Sigmoid colon (tissue), 7 donors: ENCODE measurements around the gene GFOD2. TPM values are rescaled to one million over a fixed set of nuclear protein-coding genes. Genes with fewer than 3 reads are reported as not detected.
A peak's percentile ranks its signal among the peaks of the same experiment; 100 is the strongest.

ENCODE experiments used
- DNase-seq: peaks from one replicate; pipeline ENCODE4 v3.0.0-alpha.2; 2019
- H3K27ac ChIP-seq, 4 donors: fragments of 200-600 bp; sonication (generic); one replicate each; pipeline ENCODE4 v1.5.1; 2016 to 2019; ENCODE audit warnings: mild to moderate bottlenecking in 1 of 4
- H3K27me3 ChIP-seq, 3 donors: fragments of 200-600 bp; sonication (generic); one replicate each; pipeline ENCODE4 v1.5.1; 2019; ENCODE audit warnings: mild to moderate bottlenecking in 1 of 3
- H3K36me3 ChIP-seq, 4 donors: fragments of 200-600 bp; sonication (generic); one replicate each; pipeline ENCODE4 v1.5.1; 2016 to 2019
- H3K4me1 ChIP-seq, 4 donors: fragments of 200-600 bp; sonication (generic); one replicate each; pipeline ENCODE4 v1.5.1; 2017 to 2019
- H3K4me3 ChIP-seq, 4 donors: fragments of 200-600 bp; sonication (generic); one replicate each; pipeline ENCODE4 v1.5.1; 2017 to 2019; ENCODE audit warnings: mild to moderate bottlenecking in 2 of 4, moderate library complexity in 1 of 4
- H3K9me3 ChIP-seq, 4 donors: fragments of 200-600 bp in 3 of 4; sonication (generic) in 3 of 4; one replicate each; pipeline versions ENCODE4 v1.5.1 to v1.6.1; 2013 to 2019
- CTCF ChIP-seq, 4 experiments: fragments of 450-650 bp in 3 of 4; fragments of 200-600 bp in 1 of 4; IDR thresholded peaks; one replicate each; pipeline ENCODE4 v1.5.1; 2016 to 2019; ENCODE audit warnings: antibody characterized with exemption in 4 of 4, mild to moderate bottlenecking in 3 of 4, moderate library complexity in 2 of 4
- EP300 ChIP-seq, 4 donors: sonication (generic); formaldehyde crosslinking; IDR thresholded peaks; one replicate each; pipeline ENCODE4 v1.6.1; 2017; ENCODE audit warnings: antibody characterized with exemption in 4 of 4
- POLR2A ChIP-seq, 2 donors: fragments of 450-650 bp; IDR thresholded peaks; one replicate each; pipeline ENCODE4 v1.6.1; 2016; ENCODE audit warnings: antibody characterized with exemption in 2 of 2, mild to moderate bottlenecking in 2 of 2, moderate library complexity in 2 of 2
- POLR2AphosphoS5 ChIP-seq, 4 donors: sonication (generic); formaldehyde crosslinking; IDR thresholded peaks; one replicate each; pipeline ENCODE4 v1.6.1; 2017; ENCODE audit warnings: antibody characterized with exemption in 4 of 4
- WGBS, 2 donors: extraction: QIAGEN DNeasy Blood & Tissue Kit; methylation state at CpG; one replicate each; pipeline ENCODE4 v1.1.7; 2013; 5-methylcytosine and 5-hydroxymethylcytosine counted together
- intact Hi-C: fragments of 100-400 bp; cut with DNase I; formaldehyde crosslinking; loops from one replicate; pipeline ENCODE4 v1.15.1; 2023
- polyA plus RNA-seq, 3 donors: library from polyadenylated mRNA; stranded (reverse); fragments of 200-250 nt; gene quantifications; one replicate each; pipeline ENCODE4 v1.2.3, GENCODE V29; 2013
- total RNA-seq, 4 donors: library from RNA; depleted of rRNA; stranded (reverse); fragments of >200 nt; gene quantifications; one replicate each; pipeline ENCODE4 v1.1.0, GENCODE V29; 2016
- donor health status: healthy with polysubstance abuse.
- donor health status: Bipolar disorder and iron deficiency.
- donor health status: healthy.

The GFOD2 gene
- total and polyA plus RNA-seq, 7 donors: 8.1 to 19.5 (median 13.8) TPM

GRCh38 chr16:67675999-67676398, 43.1 kb downstream of the GFOD2 start:
- Histone ChIP-seq H3K4me3 (no peak overlapping the region), H3K4me1 (peaks cover 0 to 33% (median 29%) of the 10 kb centered on the region in 4 donors), H3K27me3 (no peaks in the 10 kb centered on the region), H3K27ac (no peak overlapping the region), H3K36me3 (no peaks in the 10 kb centered on the region), H3K9me3 (no peaks in the 10 kb centered on the region)
- TF ChIP-seq POLR2A (IDR thresholded peaks at IDR 0.05): no peak
- TF ChIP-seq POLR2AphosphoS5 (IDR thresholded peaks at IDR 0.05): no peak
- no peak for TF ChIP-seq CTCF (IDR thresholded peaks at IDR 0.05)
- no peak for TF ChIP-seq EP300 (IDR thresholded peaks at IDR 0.05)
- intact Hi-C loops: no loop called here
- no peak for DNase-seq
- WGBS, 2 donors: 97 to 98% methylated on average over 7 of the region's 7 CpGs

GRCh38 chr16:67675579-67675935, 43.6 kb downstream of the GFOD2 start:
- H3K27me3 ChIP-seq: no peaks in the 10 kb centered on the region
- H3K36me3 ChIP-seq: no peaks in the 10 kb centered on the region
- DNase-seq: no peak
- TF ChIP-seq EP300 (IDR thresholded peaks at IDR 0.05): no peak
- no peak for TF ChIP-seq POLR2AphosphoS5 (IDR thresholded peaks at IDR 0.05)
- no peak for TF ChIP-seq POLR2A (IDR thresholded peaks at IDR 0.05)
- no peak for TF ChIP-seq CTCF (IDR thresholded peaks at IDR 0.05)
- 96% methylated on average over 17 of the region's 17 CpGs for WGBS, 2 donors
- H3K4me1 ChIP-seq: peaks cover 0 to 33% (median 29%) of the 10 kb centered on the region in 4 donors
- no peak overlapping the region for H3K4me3 ChIP-seq
- no peaks in the 10 kb centered on the region for H3K9me3 ChIP-seq
- no peak overlapping the region for H3K27ac ChIP-seq
- intact Hi-C loops: no loop called here

GRCh38 chr16:67674851-67675578, 44.1 kb downstream of the GFOD2 start:
- H3K27ac ChIP-seq: peak overlapping the region; percentile 58 to 72 (median 70)
- DNase-seq: no peak
- 47 to 92% methylated on average over 28 of the region's 28 CpGs for WGBS, 2 donors
- peaks cover 0 to 33% (median 29%) of the 10 kb centered on the region in 4 donors for H3K4me1 ChIP-seq
- H3K9me3 ChIP-seq: no peaks in the 10 kb centered on the region
- H3K36me3 ChIP-seq: no peaks in the 10 kb centered on the region
- intact Hi-C loops: loop anchor here (5.0 kb wide), 1 partner anchor 142 kb away; no protein-coding TSS in a partner anchor
- H3K27me3 ChIP-seq: no peaks in the 10 kb centered on the region
- no peak overlapping the region for H3K4me3 ChIP-seq
- TF ChIP-seq CTCF (IDR thresholded peaks at IDR 0.05) (no peak), POLR2A (IDR thresholded peaks at IDR 0.05) (no peak), POLR2AphosphoS5 (IDR thresholded peaks at IDR 0.05) (no peak), EP300 (IDR thresholded peaks at IDR 0.05) (no peak)

- Histone ChIP-seq H3K4me1 (peaks cover 0 to 32% (median 28%) of the 10 kb centered on the region in 4 donors), H3K27ac (peak overlapping the region; percentile 58 to 72 (median 70)), H3K4me3 (no peak overlapping the region), H3K36me3 (no peaks in the 10 kb centered on the region), H3K9me3 (no peaks in the 10 kb centered on the region), H3K27me3 (no peaks in the 10 kb centered on the region)
- intact Hi-C loops: loop anchor here (2.0 to 5.0 kb wide), 2 partner anchors 45 to 143 kb away; partner anchors contain the start of gene GFOD2
- DNase-seq: peak; percentile 84
- TF ChIP-seq EP300 (IDR thresholded peaks at IDR 0.05): no peak
- peak in 2 of 4 donors; percentile 26 to 39 for TF ChIP-seq POLR2AphosphoS5 (IDR thresholded peaks at IDR 0.05)
- WGBS, 2 donors: 26 to 50% methylated on average over 21 of the region's 21 CpGs
Observed at GRCh38 chr16:67673712-67674580, 45.2 kb downstream of the GFOD2 start.
